ENCODE measurements around the gene GABRG1. TPM values are rescaled to one million over a fixed set of nuclear protein-coding genes. Genes with fewer than 3 reads are reported as not detected.

Gene GABRG1
- total RNA-seq, 1 experiment from 2014 or later: not detected

DNA sequence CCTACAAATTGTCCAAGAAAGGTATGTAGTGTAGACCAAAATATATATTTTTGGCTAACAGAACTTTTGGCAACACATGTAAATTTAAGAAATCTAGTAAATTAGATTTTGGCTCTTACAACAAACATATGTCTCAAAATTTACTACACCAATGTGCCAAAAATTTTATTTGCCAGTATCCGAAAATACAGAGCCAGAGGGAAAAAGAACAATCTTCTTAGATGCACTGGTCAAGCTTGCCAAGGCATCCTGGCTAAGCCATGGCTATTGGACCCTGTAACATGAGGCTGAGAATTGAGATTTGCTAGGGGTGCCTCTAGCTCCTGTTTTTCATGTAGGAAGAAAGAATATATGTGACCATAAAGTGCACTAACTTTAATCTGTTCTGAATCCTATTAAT, 91.8 kb downstream of the GABRG1 start:
- DNase-seq: no peak
- no peaks in the 10 kb centered on the region for H3K27me3 ChIP-seq (ENCODE audit: low read length)
- H3K79me2 ChIP-seq (ENCODE audit: low read length): no peaks in the 10 kb centered on the region
- H3K4me1 ChIP-seq (ENCODE audit: low read length): no peaks in the 10 kb centered on the region
- no peak overlapping the region for H3K9ac ChIP-seq (ENCODE audit: low read length)
- no peaks in the 10 kb centered on the region for H4K20me1 ChIP-seq (ENCODE audit: insufficient read depth, low read depth, low read length)
- peaks cover 19% of the 10 kb centered on the region for H3K9me3 ChIP-seq (ENCODE audit: low read length)
- no peak overlapping the region for H3K4me2 ChIP-seq (ENCODE audit: low read depth, low read length, poor library complexity, severe bottlenecking)
- no peak overlapping the region for H3K27ac ChIP-seq (ENCODE audit: low read length)
- no peak overlapping the region for H2AFZ ChIP-seq (ENCODE audit: low read length)
- H3K36me3 ChIP-seq (ENCODE audit: insufficient read depth, low read length): no peaks in the 10 kb centered on the region
- no peaks in the 10 kb centered on the region for H3K9me2 ChIP-seq (replicated peaks; ENCODE audit: insufficient read depth, low read length)
- no peak overlapping the region for H3K4me3 ChIP-seq (ENCODE audit: low read length)

DNA sequence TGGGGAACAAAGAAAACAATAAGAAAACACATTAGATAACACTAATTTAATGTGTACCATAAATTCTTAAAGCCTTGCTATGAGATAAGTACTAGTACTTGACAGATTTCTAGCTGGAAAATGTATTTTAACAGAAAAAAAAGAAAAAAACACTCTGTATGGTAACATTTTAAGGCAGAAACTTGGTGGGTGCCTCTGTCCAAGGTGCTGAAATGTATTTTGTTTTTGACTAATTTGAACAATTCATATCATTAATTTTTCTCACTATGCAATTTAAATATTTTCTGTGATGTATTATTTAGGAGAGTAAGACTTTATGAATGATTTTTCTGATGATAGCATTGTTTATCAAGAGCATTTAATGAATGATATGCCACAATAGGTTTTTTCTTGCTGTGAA, 107.5 kb downstream of the GABRG1 start:
- DNase-seq: no peak
- peaks cover 19% of the 10 kb centered on the region for H3K9me3 ChIP-seq (ENCODE audit: low read length)
- no peaks in the 10 kb centered on the region for H3K27me3 ChIP-seq (ENCODE audit: low read length)
- H3K4me3 ChIP-seq (ENCODE audit: low read length): no peak overlapping the region
- H3K4me2 ChIP-seq (ENCODE audit: low read depth, low read length, poor library complexity, severe bottlenecking): no peak overlapping the region
- H3K4me1 ChIP-seq (ENCODE audit: low read length): no peaks in the 10 kb centered on the region
- H4K20me1 ChIP-seq (ENCODE audit: insufficient read depth, low read depth, low read length): no peaks in the 10 kb centered on the region
- H3K9me2 ChIP-seq (replicated peaks; ENCODE audit: insufficient read depth, low read length): no peaks in the 10 kb centered on the region
- no peak overlapping the region for H2AFZ ChIP-seq (ENCODE audit: low read length)
- H3K79me2 ChIP-seq (ENCODE audit: low read length): no peaks in the 10 kb centered on the region
- no peak overlapping the region for H3K27ac ChIP-seq (ENCODE audit: low read length)
- no peaks in the 10 kb centered on the region for H3K36me3 ChIP-seq (ENCODE audit: insufficient read depth, low read length)
- H3K9ac ChIP-seq (ENCODE audit: low read length): no peak overlapping the region

DNA sequence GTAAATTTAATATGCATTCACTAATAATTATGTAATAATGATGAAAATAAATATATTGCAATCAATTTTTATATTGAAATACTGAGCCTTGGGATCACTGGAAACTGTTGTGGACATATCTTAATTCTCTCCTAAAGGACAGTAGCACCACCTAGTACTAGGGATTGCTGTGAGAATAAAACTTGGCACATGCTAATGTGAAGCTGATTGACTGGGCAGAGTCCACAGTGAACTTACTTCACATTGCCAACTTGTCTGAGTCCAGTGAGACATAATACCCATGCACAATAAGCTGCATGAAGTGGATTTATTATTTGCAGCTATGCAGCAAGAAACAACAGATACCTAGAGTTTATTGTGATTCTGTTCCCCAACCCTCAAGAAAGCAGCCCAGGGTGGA, 131.1 kb downstream of the GABRG1 start:
- no peak for DNase-seq
- Histone ChIP-seq H4K20me1 (ENCODE audit: insufficient read depth, low read depth, low read length) (no peaks in the 10 kb centered on the region), H3K4me1 (ENCODE audit: low read length) (no peaks in the 10 kb centered on the region), H3K9me3 (ENCODE audit: low read length) (peaks cover 29% of the 10 kb centered on the region), H3K36me3 (ENCODE audit: insufficient read depth, low read length) (no peaks in the 10 kb centered on the region), H3K4me3 (ENCODE audit: low read length) (no peak overlapping the region), H3K9ac (ENCODE audit: low read length) (no peak overlapping the region), H2AFZ (ENCODE audit: low read length) (no peak overlapping the region), H3K79me2 (ENCODE audit: low read length) (no peaks in the 10 kb centered on the region), H3K9me2 (replicated peaks; ENCODE audit: insufficient read depth, low read length) (no peaks in the 10 kb centered on the region), H3K4me2 (ENCODE audit: low read depth, low read length, poor library complexity, severe bottlenecking) (no peak overlapping the region), H3K27ac (ENCODE audit: low read length) (no peak overlapping the region), H3K27me3 (ENCODE audit: low read length) (no peaks in the 10 kb centered on the region)

DNA sequence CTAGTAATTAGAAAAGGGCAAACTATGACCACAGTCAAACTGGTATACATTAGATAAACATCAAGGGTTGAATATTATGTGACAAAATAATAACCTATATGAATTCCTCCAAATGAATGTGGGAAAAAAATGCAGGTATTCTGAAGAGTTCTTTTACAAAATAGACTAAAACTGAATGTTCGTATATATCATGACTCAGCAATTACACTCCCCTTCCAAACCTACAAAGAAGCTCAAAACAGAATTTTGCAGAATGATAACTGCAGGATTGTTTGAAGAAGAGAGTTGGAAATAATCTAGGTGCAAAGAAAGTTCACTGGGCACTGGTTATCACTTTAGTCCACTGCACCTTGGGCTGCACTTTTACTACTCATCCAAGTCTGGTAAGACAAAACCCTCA, 134.1 kb downstream of the GABRG1 start:
- Histone ChIP-seq H3K4me3 (ENCODE audit: low read length) (no peak overlapping the region), H2AFZ (ENCODE audit: low read length) (no peak overlapping the region), H3K9me3 (ENCODE audit: low read length) (peaks cover 35% of the 10 kb centered on the region), H3K9ac (ENCODE audit: low read length) (no peak overlapping the region), H3K4me1 (ENCODE audit: low read length) (no peaks in the 10 kb centered on the region), H3K36me3 (ENCODE audit: insufficient read depth, low read length) (no peaks in the 10 kb centered on the region), H3K79me2 (ENCODE audit: low read length) (no peaks in the 10 kb centered on the region), H3K9me2 (replicated peaks; ENCODE audit: insufficient read depth, low read length) (no peaks in the 10 kb centered on the region), H3K27ac (ENCODE audit: low read length) (no peak overlapping the region), H4K20me1 (ENCODE audit: insufficient read depth, low read depth, low read length) (no peaks in the 10 kb centered on the region), H3K27me3 (ENCODE audit: low read length) (no peaks in the 10 kb centered on the region), H3K4me2 (ENCODE audit: low read depth, low read length, poor library complexity, severe bottlenecking) (no peak overlapping the region)
- DNase-seq: no peak

DNA sequence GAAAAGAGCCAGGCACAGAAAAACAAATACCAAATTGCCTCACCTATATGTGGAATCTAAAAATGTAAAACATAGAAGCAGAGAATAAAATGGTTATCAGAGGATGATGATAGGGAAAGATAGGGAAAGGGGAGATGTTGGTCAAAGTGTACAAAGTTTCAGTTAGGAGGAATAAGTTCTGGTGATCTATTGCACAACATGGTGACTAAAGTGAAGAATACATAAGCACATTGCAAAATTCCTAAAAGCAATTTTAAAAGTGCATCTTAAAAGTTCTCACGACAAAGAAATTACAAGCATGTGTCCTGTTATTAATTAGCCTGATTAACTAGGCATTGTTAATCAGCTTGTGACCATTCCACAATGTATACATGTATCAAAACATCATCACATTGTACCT, 136.0 kb downstream of the GABRG1 start:
- Histone ChIP-seq H3K27me3 (ENCODE audit: low read length) (no peaks in the 10 kb centered on the region), H3K27ac (ENCODE audit: low read length) (no peak overlapping the region), H3K9me2 (replicated peaks; ENCODE audit: insufficient read depth, low read length) (no peaks in the 10 kb centered on the region), H3K4me2 (ENCODE audit: low read depth, low read length, poor library complexity, severe bottlenecking) (no peak overlapping the region), H2AFZ (ENCODE audit: low read length) (no peak overlapping the region), H3K4me3 (ENCODE audit: low read length) (no peak overlapping the region), H3K9ac (ENCODE audit: low read length) (no peak overlapping the region), H3K79me2 (ENCODE audit: low read length) (no peaks in the 10 kb centered on the region), H3K9me3 (ENCODE audit: low read length) (peaks cover 30% of the 10 kb centered on the region), H4K20me1 (ENCODE audit: insufficient read depth, low read depth, low read length) (no peaks in the 10 kb centered on the region), H3K4me1 (ENCODE audit: low read length) (no peaks in the 10 kb centered on the region), H3K36me3 (ENCODE audit: insufficient read depth, low read length) (no peaks in the 10 kb centered on the region)
- DNase-seq: no peak
